Right lobe of liver (tissue), 4 donors: ENCODE results near the gene ABCC12.

Source experiments
- POLR2A ChIP-seq: fragments of 450-650 bp; IDR thresholded peaks from one replicate; pipeline ENCODE4 v1.6.1; 2017; ENCODE audit warnings: antibody characterized with exemption, mild to moderate bottlenecking
- TF ChIP-seq, protein P1 (sequence below), 4 donors: fragments of 200-600 bp in 3 of 4; fragments of 450-650 bp in 1 of 4; IDR thresholded peaks; one replicate each; pipeline versions ENCODE4 v1.5.1 to v1.8.0; 2016 to 2022; ENCODE audit warnings: antibody characterized with exemption in 4 of 4, mild to moderate bottlenecking in 2 of 4
- donor health status: DM: no; HTN: no; CAD: no.
- donor health status: DM: no; HTN: no; CAD: no.
- donor health status: DM: no; HTN: yes; CAD: no.

DNA sequence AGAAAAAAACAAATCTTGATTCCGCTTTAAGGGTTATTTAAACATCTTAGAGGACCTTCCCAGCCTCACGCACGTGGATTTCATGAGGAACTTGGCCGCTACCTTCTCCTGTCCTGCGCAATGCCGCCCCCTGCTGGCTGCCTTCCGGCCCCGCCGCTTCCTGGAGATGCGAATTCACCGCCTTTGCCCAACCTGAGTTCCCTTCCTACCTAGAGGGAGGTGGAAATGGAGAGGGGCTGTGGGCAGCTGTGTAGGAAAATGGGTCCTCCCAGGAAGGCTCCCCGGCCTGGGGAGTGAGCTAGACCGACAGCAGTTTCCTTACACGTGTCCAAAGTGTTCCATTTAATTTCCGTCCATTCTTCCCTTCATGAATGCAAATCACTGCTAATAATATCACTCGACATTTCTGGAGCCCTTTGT lies 1.0 kb upstream of the ABCC12 start:
- TF ChIP-seq, protein P1, sequence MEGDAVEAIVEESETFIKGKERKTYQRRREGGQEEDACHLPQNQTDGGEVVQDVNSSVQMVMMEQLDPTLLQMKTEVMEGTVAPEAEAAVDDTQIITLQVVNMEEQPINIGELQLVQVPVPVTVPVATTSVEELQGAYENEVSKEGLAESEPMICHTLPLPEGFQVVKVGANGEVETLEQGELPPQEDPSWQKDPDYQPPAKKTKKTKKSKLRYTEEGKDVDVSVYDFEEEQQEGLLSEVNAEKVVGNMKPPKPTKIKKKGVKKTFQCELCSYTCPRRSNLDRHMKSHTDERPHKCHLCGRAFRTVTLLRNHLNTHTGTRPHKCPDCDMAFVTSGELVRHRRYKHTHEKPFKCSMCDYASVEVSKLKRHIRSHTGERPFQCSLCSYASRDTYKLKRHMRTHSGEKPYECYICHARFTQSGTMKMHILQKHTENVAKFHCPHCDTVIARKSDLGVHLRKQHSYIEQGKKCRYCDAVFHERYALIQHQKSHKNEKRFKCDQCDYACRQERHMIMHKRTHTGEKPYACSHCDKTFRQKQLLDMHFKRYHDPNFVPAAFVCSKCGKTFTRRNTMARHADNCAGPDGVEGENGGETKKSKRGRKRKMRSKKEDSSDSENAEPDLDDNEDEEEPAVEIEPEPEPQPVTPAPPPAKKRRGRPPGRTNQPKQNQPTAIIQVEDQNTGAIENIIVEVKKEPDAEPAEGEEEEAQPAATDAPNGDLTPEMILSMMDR (IDR thresholded peaks at IDR 0.05) = peak; percentile 79 to 97 (median 93)
- TF ChIP-seq POLR2A = no peak
